Psoas muscle (tissue), 8 donors: ENCODE results near the gene HOXA11. TPM values are rescaled to one million over a fixed set of nuclear protein-coding genes. Genes with fewer than 3 reads are reported as not detected.

Experiments used
- ATAC-seq, 4 donors: fragments of 200-7000 bp; cut with Tn5 transposase; one replicate each; pipeline ENCODE4 v1.9.1; 2020; ENCODE audit warnings: moderate library complexity in 3 of 4, mild to moderate bottlenecking in 2 of 4
- DNase-seq, 2 donors: peaks; one replicate each; pipeline ENCODE4 v3.0.0-alpha.2; 2020
- H3K27ac ChIP-seq: fragments of 200-600 bp; one replicate; pipeline ENCODE4 v1.8.0; 2022
- H3K27me3 ChIP-seq, 3 donors: fragments of 200-600 bp in 1 of 3; one replicate each; pipeline versions ENCODE4 v1.6.1 to v1.8.0; 2013 to 2022; ENCODE audit warnings: low read length in 2 of 3, mild to moderate bottlenecking in 2 of 3, moderate library complexity in 1 of 3; ENCODE audit not compliant: insufficient read depth in 3 of 3
- H3K36me3 ChIP-seq, 2 donors: fragments of 200-600 bp in 1 of 2; one replicate each; pipeline versions ENCODE4 v1.6.1 to v1.8.0; 2013 to 2022; ENCODE audit warnings: low read depth in 1 of 2, mild to moderate bottlenecking in 1 of 2, moderate library complexity in 1 of 2; ENCODE audit not compliant: insufficient read depth in 1 of 2
- H3K4me1 ChIP-seq: fragments of 200-600 bp; one replicate; pipeline ENCODE4 v1.8.0; 2022
- H3K4me3 ChIP-seq: fragments of 200-600 bp; one replicate; pipeline ENCODE4 v1.8.0; 2022; ENCODE audit warnings: mild to moderate bottlenecking
- H3K9me3 ChIP-seq: fragments of 200-600 bp; one replicate; pipeline ENCODE4 v1.8.0; 2022
- CTCF ChIP-seq: fragments of 200-600 bp; IDR thresholded peaks from one replicate; pipeline ENCODE4 v1.8.0; 2022; ENCODE audit warnings: antibody characterized with exemption
- WGBS, 3 donors: extraction: QIAGEN DNeasy Blood & Tissue Kit; methylation state at CpG; one replicate each; pipeline versions ENCODE4 v1.1.6 to v1.1.7; 2013; 5-methylcytosine and 5-hydroxymethylcytosine counted together
- intact Hi-C, 2 donors: fragments of 100-400 bp; cut with DNase I; formaldehyde crosslinking; loops; one replicate each; pipeline versions ENCODE4 v1.11.0 to v1.14.2; 2022
- polyA plus RNA-seq, 3 donors: library from polyadenylated mRNA; stranded (reverse); fragments of 200-250 nt; gene quantifications; one replicate each; pipeline ENCODE4 v1.2.3, GENCODE V29; 2013
- total RNA-seq, 4 donors: library from RNA; stranded (reverse); fragmentation: NEBNext Ultra II Directional in 2 of 4; extraction: Animal tissue kit (Norgen Biotek cat#: 25700) in 2 of 4; gene quantifications; one replicate each; pipeline versions ENCODE4 v1.2.1 to v1.2.4, GENCODE V29; 2021 to 2023
- donor health status: healthy with polysubstance abuse.
- donor health status: DM: no; HTN: no; CAD: no; lungs with moderate emphysema.
- donor health status: Bipolar disorder and iron deficiency.
- donor health status: healthy.
- donor health status: DM: yes; HTN: yes; CAD: no.
- donor health status: DM: no; HTN: no; CAD: no.
- donor health status: DM: no; HTN: no; CAD: no.
- donor health status: DM: yes; HTN: yes; CAD: no.

The HOXA11 gene
- total and polyA plus RNA-seq, 7 donors = 0.08 to 1.1 (median 0.57) TPM; not detected in 3

GRCh38 chr7:27159266-27160144, 25.5 kb downstream of the HOXA11 start:
- 82 to 85% (median 84%) methylated on average over 27 of the region's 27 CpGs for WGBS, 3 donors
- H3K27me3 ChIP-seq = no peaks in the 10 kb centered on the region
- peaks cover 25% of the 10 kb centered on the region for H3K4me1 ChIP-seq
- peak overlapping the region; percentile 79 for H3K4me3 ChIP-seq
- H3K9me3 ChIP-seq = no peaks in the 10 kb centered on the region
- intact Hi-C loops = loop anchor here (2.0 to 10.0 kb wide), 11 partner anchors 307 to 1595 kb away; partner anchors contain the start of genes CBX3 (in 2 of the 2) and HNRNPA2B1 (in 2 of the 2)
- DNase-seq (peak in 1 of 2 donors; percentile 26), ATAC-seq (no peak)
- peak overlapping the region; percentile 86 for H3K27ac ChIP-seq
- no peak for TF ChIP-seq CTCF
- no peaks in the 10 kb centered on the region for H3K36me3 ChIP-seq

GRCh38 chr7:27158436-27159265, 26.4 kb downstream of the HOXA11 start:
- H3K4me1 ChIP-seq = peaks cover 20% of the 10 kb centered on the region
- no peaks in the 10 kb centered on the region for H3K36me3 ChIP-seq
- intact Hi-C loops = loop anchor here (5.0 to 10.0 kb wide), 2 partner anchors 956 to 1274 kb away; partner anchors contain the start of genes CBX3 (in 1 of the 2) and HNRNPA2B1 (in 1 of the 2)
- no peak for TF ChIP-seq CTCF
- H3K27me3 ChIP-seq = no peaks in the 10 kb centered on the region
- peak overlapping the region; percentile 49 for H3K27ac ChIP-seq
- DNase-seq = peak in 1 of 2 donors; percentile 52
- no peak overlapping the region for H3K4me3 ChIP-seq
- WGBS, 3 donors = 73 to 88% (median 79%) methylated on average over 35 of the region's 35 CpGs
- no peak for ATAC-seq
- no peaks in the 10 kb centered on the region for H3K9me3 ChIP-seq

GRCh38 chr7:27157702-27158431, 27.2 kb downstream of the HOXA11 start:
- peak overlapping the region; percentile 91 for H3K27ac ChIP-seq
- DNase-seq = peak in 1 of 2 donors; percentile 49
- no peaks in the 10 kb centered on the region for H3K27me3 ChIP-seq
- no peak for ATAC-seq
- H3K9me3 ChIP-seq = no peaks in the 10 kb centered on the region
- H3K4me1 ChIP-seq = peaks cover 14% of the 10 kb centered on the region
- intact Hi-C loops = loop anchor here (5.0 to 10.0 kb wide), 2 partner anchors 956 to 1273 kb away; partner anchors contain the start of genes CBX3 (in 1 of the 2) and HNRNPA2B1 (in 1 of the 2)
- 86 to 90% (median 88%) methylated on average over 29 to 30 of the region's 30 CpGs for WGBS, 3 donors
- no peak overlapping the region for H3K4me3 ChIP-seq
- H3K36me3 ChIP-seq = no peaks in the 10 kb centered on the region
- TF ChIP-seq CTCF = no peak
